A549 treated with Hydrocortisone at 1 μM for 4 hours (cell line): ENCODE measurements around the gene FLYWCH1. TPM values are rescaled to one million over a fixed set of nuclear protein-coding genes. Genes with fewer than 3 reads are reported as not detected.

ENCODE experiments used
- total RNA-seq: library from RNA; stranded (reverse); fragments of 200-300 nt; extraction: Qiagen RNA extraction; gene quantifications from 5 replicates; pipeline ENCODE4 v1.2.3, GENCODE V29; 2022

Gene FLYWCH1
- total RNA-seq, result 20.6 to 26.1 TPM (median 25.1 TPM) in 5 replicates

GRCh38 chr16:2911638-2912329, at the start of gene FLYWCH1:
TSS of gene FLYWCH1 (plus strand) at chr16:2911931. CDS start at chr16:2929686, 17,755 bp downstream.

GRCh38 chr16:2882650-2883457, 28.9 kb upstream of the FLYWCH1 start, which contains the start of gene FLYWCH2:
TSS of gene FLYWCH2 (plus strand) at chr16:2883215. CDS start at chr16:2896450, 13,235 bp downstream.

DNA sequence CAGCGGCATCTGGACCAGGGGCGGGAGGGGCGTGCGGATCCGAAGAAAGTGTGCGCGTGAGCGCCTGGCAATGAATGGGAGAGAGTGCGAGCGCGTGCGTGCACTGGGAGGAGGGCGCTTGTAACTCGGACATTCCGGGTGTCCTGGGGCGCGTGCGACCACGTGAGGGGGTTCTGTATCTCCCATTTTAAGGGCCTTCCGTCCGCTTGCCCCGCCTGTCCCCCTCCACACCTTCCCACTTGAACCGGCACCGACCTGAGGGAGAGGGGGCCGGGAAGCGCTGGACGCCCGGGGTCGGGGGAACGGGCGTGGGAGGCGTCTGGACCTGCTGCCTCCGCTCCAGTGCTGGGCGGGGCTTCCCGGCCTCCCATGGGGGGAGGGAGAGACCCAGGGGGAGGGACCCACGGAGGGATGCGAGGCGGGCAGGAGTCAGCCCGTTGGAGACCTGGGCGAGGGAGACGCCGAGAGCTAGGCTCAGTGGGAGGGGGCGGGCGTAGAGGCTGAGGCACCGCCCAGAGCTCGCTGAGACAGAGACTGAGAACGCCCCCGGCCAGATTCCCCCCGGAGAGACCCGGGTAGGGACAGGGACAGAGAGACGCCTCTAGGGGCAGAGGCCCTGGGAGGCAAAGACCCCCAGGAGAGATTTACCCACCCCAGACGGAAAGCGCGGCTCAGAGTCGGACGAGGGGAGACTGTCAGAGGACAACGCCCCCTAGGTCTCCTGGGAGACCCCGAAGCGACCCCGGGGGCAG, 52.2 kb downstream of the FLYWCH1 start, which contains the start of gene KREMEN2:
Gene KREMEN2 (plus strand): TSS at position 553 of the 752 bp plus-strand sequence. CDS start 246 bp downstream, outside the sequence.

GRCh38 chr16:2968738-2969544, 57.2 kb downstream of the FLYWCH1 start, which contains the start of gene PAQR4:
TSS of gene PAQR4 (plus strand) at chr16:2969348. CDS start at chr16:2969675, 327 bp downstream.

GRCh38 chr16:2980227-2981176, 68.8 kb downstream of the FLYWCH1 start, which contains the start of gene PKMYT1:
TSS of gene PKMYT1 (minus strand) at chr16:2980446. CDS start at chr16:2979657, 789 bp downstream.

Other genes starting within 250 kb of the FLYWCH1 start
- 38.0 to 43.5 TPM (median 41.8 TPM) in 5 replicates for gene KCTD5, start 229.4 kb upstream of the FLYWCH1 start, total RNA-seq
- 0.82 to 2.2 TPM (median 1.8 TPM) in 5 replicates for gene PRSS27, start 191.7 kb upstream of the FLYWCH1 start, total RNA-seq
- gene SRRM2, start 159.3 kb upstream of the FLYWCH1 start, total RNA-seq, result 370 to 412 TPM (median 400 TPM) in 5 replicates
- gene ELOB, start 134.7 kb upstream of the FLYWCH1 start, total RNA-seq, result 397 to 574 TPM (median 505 TPM) in 5 replicates
- gene PRSS33, start 124.4 kb upstream of the FLYWCH1 start, total RNA-seq, result not detected in 5 replicates
- not detected in 5 replicates for gene PRSS41, start 113.5 kb upstream of the FLYWCH1 start, total RNA-seq
- gene PRSS21, start 94.7 kb upstream of the FLYWCH1 start, total RNA-seq, result 0.16 to 0.32 TPM (median 0.20 TPM) in 3 of 5 replicates, not detected in the others
- 0.49 to 0.73 TPM (median 0.59 TPM) in 5 replicates for gene ZG16B, start 81.6 kb upstream of the FLYWCH1 start, total RNA-seq
- 0.84 to 1.2 TPM (median 0.97 TPM) in 5 replicates for gene PRSS22, start 53.8 kb upstream of the FLYWCH1 start, total RNA-seq
- gene FLYWCH2, start 28.7 kb upstream of the FLYWCH1 start, total RNA-seq, result 44.0 to 53.5 TPM (median 50.4 TPM) in 5 replicates
- 1.4 to 2.5 TPM (median 1.9 TPM) in 5 replicates for gene KREMEN2, start 52.3 kb downstream of the FLYWCH1 start, total RNA-seq
- gene PAQR4, start 57.4 kb downstream of the FLYWCH1 start, total RNA-seq, result 35.2 to 44.7 TPM (median 43.1 TPM) in 5 replicates
- gene PKMYT1, start 68.5 kb downstream of the FLYWCH1 start, total RNA-seq, result 64.8 to 93.9 TPM (median 88.9 TPM) in 5 replicates
- 0.33 to 0.55 TPM (median 0.47 TPM) in 5 replicates for gene CLDN9, start 101.0 kb downstream of the FLYWCH1 start, total RNA-seq
- gene CLDN6, start 106.3 kb downstream of the FLYWCH1 start, total RNA-seq, result 0.25 to 0.44 TPM (median 0.39 TPM) in 5 replicates
- gene TNFRSF12A, start 108.4 kb downstream of the FLYWCH1 start, total RNA-seq, result 375 to 617 TPM (median 546 TPM) in 5 replicates
- 159 to 256 TPM (median 229 TPM) in 5 replicates for gene HCFC1R1, start 112.0 kb downstream of the FLYWCH1 start, total RNA-seq
- 27.8 to 35.7 TPM (median 33.0 TPM) in 5 replicates for gene THOC6, start 112.1 kb downstream of the FLYWCH1 start, total RNA-seq
- gene BICDL2, start 125.0 kb downstream of the FLYWCH1 start, total RNA-seq, result not detected in 5 replicates
- 0.86 to 1.2 TPM (median 0.90 TPM) in 5 replicates for gene MMP25, start 134.6 kb downstream of the FLYWCH1 start, total RNA-seq
- gene IL32, start 153.7 kb downstream of the FLYWCH1 start, total RNA-seq, result 21.6 to 38.9 TPM (median 24.5 TPM) in 5 replicates
- not detected in 5 replicates for gene ZSCAN10, start 187.4 kb downstream of the FLYWCH1 start, total RNA-seq
- 13.0 to 14.7 TPM (median 14.4 TPM) in 5 replicates for gene ZNF205, start 200.7 kb downstream of the FLYWCH1 start, total RNA-seq
- 9.7 to 12.0 TPM (median 11.8 TPM) in 5 replicates for gene ZNF213, start 223.1 kb downstream of the FLYWCH1 start, total RNA-seq